HFF-Myc (cell line): Measurements from ENCODE around the gene GPR21.

Source experiments
- DNase-seq: peaks from one replicate; pipeline ENCODE4 v3.0.0-alpha.2; 2011; ENCODE audit warnings: low read depth; ENCODE audit errors: extremely low read depth
- H3K4me3 ChIP-seq: replicated peaks from 2 replicates; pipeline ENCODE4 v1.5.1; 2011; ENCODE audit warnings: low read depth, mild to moderate bottlenecking, control low read depth, low read length
- CTCF ChIP-seq: IDR thresholded peaks from 2 replicates; pipeline ENCODE4 v1.5.1; 2012; ENCODE audit warnings: mild to moderate bottlenecking, low read depth, low read length, control low read depth; ENCODE audit errors: missing control alignments

GPR21 gene

DNA sequence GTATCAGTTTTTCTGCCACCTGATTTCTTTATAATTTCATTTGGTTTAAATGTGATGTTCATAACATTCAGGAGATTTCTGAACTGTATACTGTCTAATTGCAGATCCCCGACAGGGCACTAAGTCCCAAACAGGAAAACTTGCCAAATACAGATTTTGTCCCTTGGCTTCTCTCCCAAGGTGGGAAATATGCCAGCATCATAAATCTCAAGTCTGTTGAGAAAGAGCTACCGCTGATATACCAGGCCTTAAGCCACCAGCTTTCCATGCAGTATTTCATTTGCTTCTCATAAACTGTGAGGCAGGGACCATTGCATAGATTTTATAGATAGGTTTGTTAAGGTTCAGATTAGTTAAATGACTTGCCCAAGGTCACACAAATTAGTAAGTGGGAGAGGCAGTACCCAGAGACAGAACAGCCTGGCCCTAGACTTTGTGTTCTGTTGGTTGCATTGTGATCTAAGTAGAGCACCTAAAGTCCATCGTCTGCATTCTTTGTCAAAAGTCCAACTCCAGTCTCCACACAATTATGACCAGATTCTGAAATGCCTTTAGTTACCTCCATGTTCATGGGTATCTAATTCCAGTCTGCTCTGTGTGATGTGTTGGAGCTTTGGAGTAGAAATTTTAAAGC, 16.2 kb downstream of the GPR21 start:
- DNase-seq = peak; percentile 37
- TF ChIP-seq CTCF = no peak
- H3K4me3 ChIP-seq = no peak overlapping the region

- no peak for DNase-seq
- H3K4me3 ChIP-seq = no peak overlapping the region
- no peak for TF ChIP-seq CTCF
Observed at GRCh38 chr9:123053046-123053445, 19.6 kb downstream of the GPR21 start.

- TF ChIP-seq CTCF = no peak
- H3K4me3 ChIP-seq = no peak overlapping the region
- DNase-seq = no peak
Observed at GRCh38 chr9:123053711-123054110, 20.2 kb downstream of the GPR21 start.

DNA sequence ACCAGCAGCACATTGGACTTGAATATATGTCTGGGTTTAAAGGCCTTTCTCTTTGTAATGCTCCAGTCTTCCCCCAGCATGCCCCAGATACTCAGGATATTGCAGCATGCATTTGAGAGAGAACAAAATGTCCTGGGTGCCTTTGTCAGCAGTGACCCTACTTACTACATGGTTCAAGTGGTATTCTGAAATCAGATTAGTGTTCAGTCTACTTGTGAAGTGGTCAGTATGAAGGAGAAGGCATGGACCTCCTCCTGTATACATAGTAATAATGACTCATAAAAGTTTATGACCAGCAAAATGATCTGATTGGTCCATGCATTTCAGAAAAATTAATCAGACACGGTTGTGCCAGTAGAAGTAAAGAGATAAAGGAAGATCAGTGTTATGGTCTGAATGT, 25.4 kb downstream of the GPR21 start:
- no peak for TF ChIP-seq CTCF
- H3K4me3 ChIP-seq = no peak overlapping the region
- no peak for DNase-seq

DNA sequence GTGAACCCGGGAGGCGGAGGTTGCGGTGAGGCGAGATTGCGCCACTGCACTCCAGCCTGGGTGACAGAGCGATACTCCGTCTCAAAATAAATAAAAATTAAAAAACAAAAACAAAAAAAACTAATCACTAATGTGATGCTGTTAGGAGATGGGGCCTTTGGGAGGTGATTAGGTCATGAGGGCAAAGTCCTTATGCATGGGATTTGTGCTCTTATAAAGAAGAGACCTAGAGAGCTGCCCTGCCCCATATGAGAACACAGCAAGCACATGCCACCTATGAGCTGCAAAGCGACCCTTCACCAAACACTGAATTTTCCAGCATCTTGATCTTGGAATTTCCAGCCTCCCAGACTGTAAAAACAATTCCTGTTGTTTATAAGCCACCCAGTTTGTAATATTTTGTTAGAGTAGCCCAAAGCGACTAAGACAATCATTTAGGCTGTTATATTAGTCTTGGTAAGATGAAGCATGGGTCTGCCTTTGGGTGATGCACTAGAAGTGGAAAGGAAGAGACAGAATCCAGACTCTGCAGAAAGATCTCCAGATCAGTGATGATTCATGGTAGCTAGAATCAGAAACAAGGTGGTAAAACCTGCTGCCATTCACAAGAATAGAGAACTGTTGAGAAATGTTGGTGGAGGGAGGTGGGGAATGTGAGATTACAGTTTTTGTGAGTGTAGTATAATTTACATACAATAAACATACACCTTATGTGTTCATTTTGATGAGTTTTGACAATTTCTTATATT, 26.2 kb downstream of the GPR21 start:
- no peak for TF ChIP-seq CTCF
- H3K4me3 ChIP-seq = no peak overlapping the region
- no peak for DNase-seq

GRCh38 chr9:123061216-123061615, 27.7 kb downstream of the GPR21 start:
- DNase-seq = no peak
- TF ChIP-seq CTCF = no peak
- no peak overlapping the region for H3K4me3 ChIP-seq
